K562 (cell line): ENCODE results near the gene ZNF665. TPM values are rescaled to one million over a fixed set of nuclear protein-coding genes. Genes with fewer than 3 reads are reported as not detected.

Experiments used
- HCFC1 ChIP-seq: IDR thresholded peaks from 2 replicates; pipeline ENCODE4 v1.6.1; 2012; ENCODE audit warnings: low read depth, low read length, improper control_type of control experiment
- HDAC2 ChIP-seq: fragments of 450-650 bp; IDR thresholded peaks from 2 replicates; pipeline ENCODE4 v1.6.1; 2016; ENCODE audit warnings: mild to moderate bottlenecking
- KDM4B ChIP-seq, 2 experiments: fragments of 450-650 bp in 1 of 2; sonication (generic) in 1 of 2; IDR thresholded peaks; 2 replicates each; pipeline ENCODE4 v1.6.1; 2016 to 2017; ENCODE audit warnings: borderline replicate concordance in 2 of 2, antibody characterized with exemption in 1 of 2, low read depth in 1 of 2, mild to moderate bottlenecking in 1 of 2
- NR2C1 ChIP-seq, 2 experiments: fragments of 450-650 bp; IDR thresholded peaks; 2 replicates each; pipeline ENCODE4 v1.6.1; 2017; ENCODE audit warnings: mild to moderate bottlenecking in 2 of 2, antibody characterized with exemption in 1 of 2, inconsistent platforms in 1 of 2, missing compliant biosample characterization in 1 of 2, missing genetic modification characterization in 1 of 2
- NR2F6 ChIP-seq: fragments of 450-650 bp; formaldehyde crosslinking; IDR thresholded peaks from 2 replicates; pipeline ENCODE4 v1.4.0; 2020; ENCODE audit warnings: mild to moderate bottlenecking
- PML ChIP-seq: IDR thresholded peaks from 2 replicates; pipeline ENCODE4 v1.6.1; 2012; ENCODE audit warnings: low read length, inconsistent platforms
- RB1 ChIP-seq: fragments of 450-650 bp; IDR thresholded peaks from 2 replicates; pipeline ENCODE4 v1.6.1; 2017; ENCODE audit warnings: low read depth, mild to moderate bottlenecking
- SAFB2 ChIP-seq: fragments of 200-400 bp; formaldehyde crosslinking; IDR thresholded peaks from 2 replicates; pipeline ENCODE4 v1.6.1; 2018; ENCODE audit warnings: borderline replicate concordance, low read length, low read depth, moderate library complexity; ENCODE audit not compliant: severe bottlenecking
- SLC30A9 ChIP-seq: fragments of 250-450 bp; sonication (Bioruptor Pico); IDR thresholded peaks from 2 replicates; pipeline ENCODE4 v1.8.0; 2022; ENCODE audit warnings: mild to moderate bottlenecking, moderate library complexity
- ZC3H11A ChIP-seq: IDR thresholded peaks from 2 replicates; pipeline ENCODE4 v1.6.1; 2012; ENCODE audit warnings: low read depth, low read length, improper control_type of control experiment
- ZNF143 ChIP-seq: sonication (generic); formaldehyde crosslinking; IDR thresholded peaks from 2 replicates; pipeline ENCODE4 v1.9.0; 2022; ENCODE audit warnings: mild to moderate bottlenecking, missing genetic modification reagents
- ZNF395 ChIP-seq: fragments of 200-800 bp; sonication (Bioruptor generic); IDR thresholded peaks from 2 replicates; pipeline ENCODE4 v1.6.1; 2017; ENCODE audit warnings: missing genetic modification characterization, missing compliant biosample characterization
- polyA plus RNA-seq, 8 experiments: library from polyadenylated mRNA; depleted of rRNA in 4 of 8; stranded (reverse) in 5 of 8; unstranded in 3 of 8; fragments of >200 nt; fragmentation: Nextera tagmentation in 2 of 8; fragmentation: Illumina TruSeq in 1 of 8; extraction: Ambion mirVana in 2 of 8; extraction: Trizol in 1 of 8; gene quantifications; 2 replicates each; pipeline versions ENCODE4 v1.2.1 to v1.2.3, GENCODE V29; 2011 to 2014; ENCODE audit warnings: inconsistent platforms in 1 of 8, missing spikeins in 1 of 8
- total RNA-seq, 7 experiments: library from RNA; depleted of rRNA in 6 of 7; stranded (reverse); fragments of >200 nt in 6 of 7; fragmentation: Illumina TruSeq in 2 of 7; extraction: Trizol in 2 of 7; gene quantifications; 2 replicates each; pipeline versions ENCODE4 v1.2.1 to v1.2.3, GENCODE V29; 2011 to 2021; ENCODE audit warnings: low replicate concordance in 1 of 7
- TF ChIP-seq, protein P1 (sequence below), 2 experiments: fragments of 450-650 bp in 1 of 2; sonication (generic) in 1 of 2; formaldehyde crosslinking in 1 of 2; IDR thresholded peaks; 2 replicates each; pipeline versions ENCODE4 v1.7.1 to v1.9.0; 2016 to 2022; ENCODE audit warnings: inconsistent platforms in 1 of 2, mild to moderate bottlenecking in 1 of 2, missing genetic modification reagents in 1 of 2
- TF ChIP-seq, protein P2 (sequence below): fragments of 250-450 bp; sonication (Bioruptor Pico); IDR thresholded peaks from 2 replicates; pipeline ENCODE4 v1.5.1; 2021; ENCODE audit warnings: mild to moderate bottlenecking

Gene ZNF665
- total and polyA plus RNA-seq, 9 of the 15 experiments (the other 6 are each of a cell fraction or from before 2014, with no cell fraction given): 1.9 to 7.6 (median 2.8) TPM

- TF ChIP-seq, protein P1, sequence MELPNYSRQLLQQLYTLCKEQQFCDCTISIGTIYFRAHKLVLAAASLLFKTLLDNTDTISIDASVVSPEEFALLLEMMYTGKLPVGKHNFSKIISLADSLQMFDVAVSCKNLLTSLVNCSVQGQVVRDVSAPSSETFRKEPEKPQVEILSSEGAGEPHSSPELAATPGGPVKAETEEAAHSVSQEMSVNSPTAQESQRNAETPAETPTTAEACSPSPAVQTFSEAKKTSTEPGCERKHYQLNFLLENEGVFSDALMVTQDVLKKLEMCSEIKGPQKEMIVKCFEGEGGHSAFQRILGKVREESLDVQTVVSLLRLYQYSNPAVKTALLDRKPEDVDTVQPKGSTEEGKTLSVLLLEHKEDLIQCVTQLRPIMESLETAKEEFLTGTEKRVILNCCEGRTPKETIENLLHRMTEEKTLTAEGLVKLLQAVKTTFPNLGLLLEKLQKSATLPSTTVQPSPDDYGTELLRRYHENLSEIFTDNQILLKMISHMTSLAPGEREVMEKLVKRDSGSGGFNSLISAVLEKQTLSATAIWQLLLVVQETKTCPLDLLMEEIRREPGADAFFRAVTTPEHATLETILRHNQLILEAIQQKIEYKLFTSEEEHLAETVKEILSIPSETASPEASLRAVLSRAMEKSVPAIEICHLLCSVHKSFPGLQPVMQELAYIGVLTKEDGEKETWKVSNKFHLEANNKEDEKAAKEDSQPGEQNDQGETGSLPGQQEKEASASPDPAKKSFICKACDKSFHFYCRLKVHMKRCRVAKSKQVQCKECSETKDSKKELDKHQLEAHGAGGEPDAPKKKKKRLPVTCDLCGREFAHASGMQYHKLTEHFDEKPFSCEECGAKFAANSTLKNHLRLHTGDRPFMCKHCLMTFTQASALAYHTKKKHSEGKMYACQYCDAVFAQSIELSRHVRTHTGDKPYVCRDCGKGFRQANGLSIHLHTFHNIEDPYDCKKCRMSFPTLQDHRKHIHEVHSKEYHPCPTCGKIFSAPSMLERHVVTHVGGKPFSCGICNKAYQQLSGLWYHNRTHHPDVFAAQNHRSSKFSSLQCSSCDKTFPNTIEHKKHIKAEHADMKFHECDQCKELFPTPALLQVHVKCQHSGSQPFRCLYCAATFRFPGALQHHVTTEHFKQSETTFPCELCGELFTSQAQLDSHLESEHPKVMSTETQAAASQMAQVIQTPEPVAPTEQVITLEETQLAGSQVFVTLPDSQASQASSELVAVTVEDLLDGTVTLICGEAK (IDR thresholded peaks at IDR 0.05): peak; percentile 50; the same call in 1 of the 2 replicates
- TF ChIP-seq, protein P1 (CRISPR knock-in tag; IDR thresholded peaks at IDR 0.05): no peak
- no peak for TF ChIP-seq ZC3H11A
- no peak for TF ChIP-seq ZNF143
- no peak for TF ChIP-seq NR2F6 (CRISPR knock-in tag)
- TF ChIP-seq SLC30A9: no peak
- peak; percentile 26; the same call in 1 of the 2 replicates for TF ChIP-seq PML
- TF ChIP-seq ZNF395 (CRISPR knock-in tag): 0 out of 2 replicates have a peak, but pooled peaks have one; percentile 13
- TF ChIP-seq KDM4B (IDR thresholded peaks at IDR 0.05; ENCODE audit: borderline replicate concordance in 2 of 2, low read depth in 1 of 2): no peak
- TF ChIP-seq HCFC1: 0 out of 2 replicates have a peak, but pooled peaks have one; percentile 19
- TF ChIP-seq RB1: no peak
- no peak for TF ChIP-seq HDAC2
- TF ChIP-seq, protein P2, sequence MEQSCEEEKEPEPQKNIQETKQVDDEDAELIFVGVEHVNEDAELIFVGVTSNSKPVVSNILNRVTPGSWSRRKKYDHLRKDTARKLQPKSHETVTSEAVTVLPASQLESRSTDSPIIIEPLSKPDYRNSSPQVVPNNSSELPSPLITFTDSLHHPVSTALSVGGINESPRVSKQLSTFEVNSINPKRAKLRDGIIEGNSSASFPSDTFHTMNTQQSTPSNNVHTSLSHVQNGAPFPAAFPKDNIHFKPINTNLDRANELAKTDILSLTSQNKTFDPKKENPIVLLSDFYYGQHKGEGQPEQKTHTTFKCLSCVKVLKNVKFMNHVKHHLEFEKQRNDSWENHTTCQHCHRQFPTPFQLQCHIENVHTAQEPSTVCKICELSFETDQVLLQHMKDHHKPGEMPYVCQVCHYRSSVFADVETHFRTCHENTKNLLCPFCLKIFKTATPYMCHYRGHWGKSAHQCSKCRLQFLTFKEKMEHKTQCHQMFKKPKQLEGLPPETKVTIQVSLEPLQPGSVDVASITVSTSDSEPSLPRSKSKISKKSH (CRISPR knock-in tag): no peak
- no peak for TF ChIP-seq SAFB2
- peak; percentile 87 for TF ChIP-seq NR2C1 (IDR thresholded peaks at IDR 0.05)
- TF ChIP-seq NR2C1 (tag; IDR thresholded peaks at IDR 0.05): peak; percentile 76
Observed at GRCh38 chr19:53192771-53193534, at the start of gene ZNF665 (continued).
